RWPE1 (cell line): Measurements from ENCODE around the gene SENP3.

ENCODE experiments used
- CTCF ChIA-PET: fragments of 350-600 bp; sonication (Branson Sonifier 250); formaldehyde crosslinking; extraction: SDS; loops from one replicate; lab custom pipeline; 2021; lab: Yijun Ruan, JAX
- POLR2A ChIA-PET: fragments of 400-600 bp; formaldehyde crosslinking; extraction: SDS; loops from one replicate; lab custom pipeline; 2020; ENCODE audit warnings: antibody characterized with exemption; ENCODE audit not compliant: low non-redundant PET; lab: Yijun Ruan, JAX
- DNase-seq: peaks from one replicate; pipeline ENCODE4 v3.0.0; 2012; ENCODE audit warnings: low spot score
- H3K27ac ChIP-seq: fragments of 450-650 bp; 2 replicates; pipeline ENCODE4 v1.5.1; 2017
- CTCF ChIP-seq: fragments of 450-650 bp; conservative IDR thresholded peaks from 2 replicates; pipeline ENCODE4 v1.5.1; 2017; ENCODE audit warnings: low read depth, mild to moderate bottlenecking

Gene SENP3

GRCh38 chr17:7611635-7612293 is 50.0 kb downstream of the SENP3 start:
- POLR2A ChIA-PET: no interaction called here
- TF ChIP-seq CTCF: no peak
- H3K27ac ChIP-seq: no peak overlapping the region
- CTCF ChIA-PET: interaction anchor here (0.6 to 1.1 kb wide), 2 partner anchors 20 to 37 kb away, joined by 3 to 4 read pairs; no protein-coding TSS in a partner anchor
- DNase-seq: no peak

GRCh38 chr17:7612294-7612640 is 50.5 kb downstream of the SENP3 start:
- no peak for TF ChIP-seq CTCF
- no peak overlapping the region for H3K27ac ChIP-seq
- ChIA-PET POLR2A (no interaction called here), CTCF (interaction anchor here (1.1 kb wide), 1 partner anchor 20 kb away, joined by 3 read pairs; no protein-coding TSS in a partner anchor)
- no peak for DNase-seq

GRCh38 chr17:7613769-7614424 is 52.2 kb downstream of the SENP3 start:
- no peak for TF ChIP-seq CTCF
- H3K27ac ChIP-seq: peak overlapping the region; percentile 96
- DNase-seq: peak; percentile 43
- POLR2A ChIA-PET: no interaction called here
- CTCF ChIA-PET: interaction anchor here (1.1 to 1.6 kb wide), 2 partner anchors 27 to 73 kb away, joined by 4 to 6 read pairs; partner anchors contain the start of gene TP53

GRCh38 chr17:7614425-7615264 is 52.9 kb downstream of the SENP3 start, which contains the start of gene FXR2:
TSS of gene FXR2 (minus strand) at chr17:7614897. CDS start at chr17:7614532, 365 bp downstream.
- POLR2A ChIA-PET: interaction anchor here (0.6 to 0.7 kb wide), 2 partner anchors 13 to 73 kb away, joined by 3 read pairs; partner anchors contain the start of genes SAT2 and TP53
- H3K27ac ChIP-seq: peak within 1 kb of the TSS; percentile 96
- DNase-seq: peak; percentile 100
- CTCF ChIA-PET: interaction anchor here (0.6 to 1.6 kb wide), 6 partner anchors 12 to 355 kb away, joined by 3 to 8 read pairs (median 4); partner anchors contain the start of gene TP53
- peak; percentile 69 for TF ChIP-seq CTCF

- DNase-seq: no peak
- TF ChIP-seq CTCF: no peak
- H3K27ac ChIP-seq: peak overlapping the region; percentile 96
- ChIA-PET POLR2A (interaction anchor here (0.6 to 0.7 kb wide), 2 partner anchors 13 to 70 kb away, joined by 3 to 5 read pairs; partner anchors contain the start of gene SAT2), CTCF (interaction anchor here (0.6 to 1.6 kb wide), 8 partner anchors 11 to 356 kb away, joined by 3 to 9 read pairs (median 4); partner anchors contain the start of gene TP53)
Measured at GRCh38 chr17:7615265-7615747, 53.6 kb downstream of the SENP3 start.
